ENCODE data around the gene PI4KA. TPM values are rescaled to one million over a fixed set of nuclear protein-coding genes. Genes with fewer than 3 reads are reported as not detected.

The PI4KA gene
- total and polyA plus RNA-seq, 3 experiments from 2014 or later: 64.9 to 65.8 (median 65.5) TPM

GRCh38 chr22:20659920-20660319, 198.7 kb downstream of the PI4KA start:
- no peak overlapping the region for H3K4me3 Mint-ChIP-seq
- CTCF ChIA-PET: no interaction called here

GRCh38 chr22:20659258-20659657, 199.4 kb downstream of the PI4KA start:
- Histone ChIP-seq H3K27ac (ENCODE audit: low read depth, low read length) (no peak overlapping the region), H3K4me1 (ENCODE audit: insufficient read depth, low read length) (no peaks in the 10 kb centered on the region), H3K27me3 (ENCODE audit: insufficient read depth, low read length, poor library complexity, severe bottlenecking) (no peaks in the 10 kb centered on the region), H3K9me3 (ENCODE audit: low read length) (no peaks in the 10 kb centered on the region), H3K4me3 (ENCODE audit: low read length) (no peak overlapping the region), H3K36me3 (ENCODE audit: insufficient read depth, low read length) (no peaks in the 10 kb centered on the region)
- H3K4me1 Mint-ChIP-seq: no peaks in the 10 kb centered on the region
- H3K4me3 Mint-ChIP-seq: no peak overlapping the region
- CTCF ChIA-PET: no interaction called here
- peaks cover 8 to 14% (median 9%) of the 10 kb centered on the region in 5 donors for H3K9me3 Mint-ChIP-seq
- no peak for DNase-seq
- POLR2A ChIA-PET: no interaction called here
- peaks cover 0 to 8% (median 0%) of the 10 kb centered on the region in 3 donors for H3K36me3 Mint-ChIP-seq
- H3K27me3 Mint-ChIP-seq: peaks cover 7 to 20% of the 10 kb centered on the region in 2 donors
- H3K27ac Mint-ChIP-seq: no peak overlapping the region

More at GRCh38 chr22:20659920-20660319, 198.7 kb downstream of the PI4KA start:
- Mint-ChIP-seq H3K27me3 (peaks cover 12 to 24% of the 10 kb centered on the region in 2 donors), H3K27ac (no peak overlapping the region), H3K4me1 (no peaks in the 10 kb centered on the region), H3K36me3 (peaks cover 0 to 8% (median 0%) of the 10 kb centered on the region in 3 donors), H3K9me3 (peaks cover 8 to 14% (median 11%) of the 10 kb centered on the region in 5 donors)
- H3K4me3 ChIP-seq (ENCODE audit: low read length): no peak overlapping the region
- H3K27me3 ChIP-seq (ENCODE audit: insufficient read depth, low read length, poor library complexity, severe bottlenecking): no peaks in the 10 kb centered on the region
- H3K27ac ChIP-seq (ENCODE audit: low read depth, low read length): no peak overlapping the region
- DNase-seq: no peak
- H3K9me3 ChIP-seq (ENCODE audit: low read length): no peaks in the 10 kb centered on the region
- no peaks in the 10 kb centered on the region for H3K36me3 ChIP-seq (ENCODE audit: insufficient read depth, low read length)
- no peaks in the 10 kb centered on the region for H3K4me1 ChIP-seq (ENCODE audit: insufficient read depth, low read length)
- POLR2A ChIA-PET: no interaction called here

GRCh38 chr22:20658433-20659222, 200.0 kb downstream of the PI4KA start:
- Histone ChIP-seq H3K4me1 (ENCODE audit: insufficient read depth, low read length) (no peaks in the 10 kb centered on the region), H3K27ac (ENCODE audit: low read depth, low read length) (no peak overlapping the region), H3K9me3 (ENCODE audit: low read length) (no peaks in the 10 kb centered on the region), H3K27me3 (ENCODE audit: insufficient read depth, low read length, poor library complexity, severe bottlenecking) (no peaks in the 10 kb centered on the region), H3K36me3 (ENCODE audit: insufficient read depth, low read length) (no peaks in the 10 kb centered on the region), H3K4me3 (ENCODE audit: low read length) (no peak overlapping the region)
- no peak for DNase-seq
- Mint-ChIP-seq H3K27ac (no peak overlapping the region), H3K4me1 (no peaks in the 10 kb centered on the region), H3K9me3 (peaks cover 6 to 11% (median 8%) of the 10 kb centered on the region in 5 donors), H3K27me3 (peaks cover 7 to 20% of the 10 kb centered on the region in 2 donors), H3K36me3 (peaks cover 0 to 7% (median 0%) of the 10 kb centered on the region in 3 donors), H3K4me3 (no peak overlapping the region)
- ChIA-PET CTCF (no interaction called here), POLR2A (no interaction called here)

- Mint-ChIP-seq H3K4me3 (no peak overlapping the region), H3K9me3 (peaks cover under 1 to 5% (median 1%) of the 10 kb centered on the region in 5 donors), H3K27ac (no peak overlapping the region), H3K4me1 (no peaks in the 10 kb centered on the region), H3K36me3 (peaks cover 0 to under 1% (median 0%) of the 10 kb centered on the region in 3 donors), H3K27me3 (peaks cover 4 to 13% of the 10 kb centered on the region in 2 donors)
- DNase-seq: no peak
- Histone ChIP-seq H3K27ac (ENCODE audit: low read depth, low read length) (no peak overlapping the region), H3K4me1 (ENCODE audit: insufficient read depth, low read length) (no peaks in the 10 kb centered on the region), H3K4me3 (ENCODE audit: low read length) (no peak overlapping the region), H3K36me3 (ENCODE audit: insufficient read depth, low read length) (no peaks in the 10 kb centered on the region), H3K9me3 (ENCODE audit: low read length) (no peaks in the 10 kb centered on the region), H3K27me3 (ENCODE audit: insufficient read depth, low read length, poor library complexity, severe bottlenecking) (no peaks in the 10 kb centered on the region)
- ChIA-PET CTCF (no interaction called here), POLR2A (no interaction called here)
Observed at GRCh38 chr22:20657963-20658362, 200.6 kb downstream of the PI4KA start.

Other genes starting within 250 kb of the PI4KA start
- not detected for gene SERPIND1, start 84.7 kb downstream of the PI4KA start, total RNA-seq
- 0.32 TPM for gene SERPIND1, start 84.7 kb downstream of the PI4KA start, polyA plus RNA-seq
- 10 to 100 TPM; 21.9 to 23.3 TPM for gene SNAP29, start 196 bp upstream of the PI4KA start, total RNA-seq
- gene SNAP29, start 196 bp upstream of the PI4KA start, polyA plus RNA-seq: 26.0 TPM
- 10 to 100 TPM; 94.0 to 98.1 TPM for gene CRKL, start 58.6 kb upstream of the PI4KA start, total RNA-seq
- 54.5 TPM for gene CRKL, start 58.6 kb upstream of the PI4KA start, polyA plus RNA-seq
- under 1 TPM; 0.16 to 0.33 TPM for gene AIFM3, start 108.4 kb upstream of the PI4KA start, total RNA-seq
- not detected for gene AIFM3, start 108.4 kb upstream of the PI4KA start, polyA plus RNA-seq
- 10 to 100 TPM; 75.0 to 78.7 TPM for gene LZTR1, start 123.5 kb upstream of the PI4KA start, total RNA-seq
- 17.1 TPM for gene LZTR1, start 123.5 kb upstream of the PI4KA start, polyA plus RNA-seq
- gene THAP7, start 143.3 kb upstream of the PI4KA start, total RNA-seq: 10 to 100 TPM; 43.9 TPM
- 42.8 TPM for gene THAP7, start 143.3 kb upstream of the PI4KA start, polyA plus RNA-seq
- under 1 TPM; 0.24 to 0.35 TPM for gene P2RX6, start 156.4 kb upstream of the PI4KA start, total RNA-seq
- 0.33 TPM for gene P2RX6, start 156.4 kb upstream of the PI4KA start, polyA plus RNA-seq
- under 1 TPM; 0.13 to 0.37 TPM for gene SLC7A4, start 173.8 kb upstream of the PI4KA start, total RNA-seq
- 0.82 TPM for gene SLC7A4, start 173.8 kb upstream of the PI4KA start, polyA plus RNA-seq
- not detected for gene LRRC74B, start 187.1 kb upstream of the PI4KA start, total RNA-seq
- not detected for gene LRRC74B, start 187.1 kb upstream of the PI4KA start, polyA plus RNA-seq

All from CD8-positive, alpha-beta memory T cell (primary cell).